Retinal pigment epithelial cell (primary cell): ENCODE results near the gene MAST4.

Source experiments
- DNase-seq: peaks from one replicate; pipeline ENCODE4 v3.0.0-alpha.2; 2010; ENCODE audit warnings: low read depth
- H3K4me3 ChIP-seq: 2 replicates; pipeline ENCODE4 v1.5.1; 2011; ENCODE audit warnings: mild to moderate bottlenecking, low read length, control low read depth, moderate library complexity
- CTCF ChIP-seq: conservative IDR thresholded peaks from 2 replicates; pipeline ENCODE4 v1.5.1; 2011; ENCODE audit warnings: low read depth, low read length, control low read depth, inconsistent platforms

The MAST4 gene

GRCh38 chr5:66558560-66558959, 37.6 kb upstream of the MAST4 start:
- no peak overlapping the region for H3K4me3 ChIP-seq
- no peak for DNase-seq
- TF ChIP-seq CTCF, result no peak

GRCh38 chr5:66560371-66560770, 35.8 kb upstream of the MAST4 start:
- DNase-seq, result no peak
- no peak for TF ChIP-seq CTCF
- H3K4me3 ChIP-seq, result no peak overlapping the region

- no peak for DNase-seq
- no peak overlapping the region for H3K4me3 ChIP-seq
Measured at GRCh38 chr5:66561256-66561990, 34.8 kb upstream of the MAST4 start.

GRCh38 chr5:66565878-66566277, 30.3 kb upstream of the MAST4 start:
- H3K4me3 ChIP-seq, result no peak overlapping the region
- DNase-seq, result no peak
- no peak for TF ChIP-seq CTCF

More at GRCh38 chr5:66561256-66561990, 34.8 kb upstream of the MAST4 start:
- TF ChIP-seq CTCF, result no peak

- no peak for TF ChIP-seq CTCF
- no peak for DNase-seq
- no peak overlapping the region for H3K4me3 ChIP-seq
Measured at GRCh38 chr5:66567474-66567873, 28.7 kb upstream of the MAST4 start.

GRCh38 chr5:66570201-66570600, 26.0 kb upstream of the MAST4 start:
- DNase-seq, result no peak
- no peak for TF ChIP-seq CTCF

GRCh38 chr5:66573733-66574132, 22.5 kb upstream of the MAST4 start:
- H3K4me3 ChIP-seq, result no peak overlapping the region
- no peak for TF ChIP-seq CTCF
- DNase-seq, result no peak

More at GRCh38 chr5:66570201-66570600, 26.0 kb upstream of the MAST4 start:
- H3K4me3 ChIP-seq, result no peak overlapping the region
